ENCODE measurements around the gene UBE2H.

The UBE2H gene

GRCh38 chr7:129949292-129950133, 3.2 kb downstream of the UBE2H start (continued):
- TF ChIP-seq, protein P1, sequence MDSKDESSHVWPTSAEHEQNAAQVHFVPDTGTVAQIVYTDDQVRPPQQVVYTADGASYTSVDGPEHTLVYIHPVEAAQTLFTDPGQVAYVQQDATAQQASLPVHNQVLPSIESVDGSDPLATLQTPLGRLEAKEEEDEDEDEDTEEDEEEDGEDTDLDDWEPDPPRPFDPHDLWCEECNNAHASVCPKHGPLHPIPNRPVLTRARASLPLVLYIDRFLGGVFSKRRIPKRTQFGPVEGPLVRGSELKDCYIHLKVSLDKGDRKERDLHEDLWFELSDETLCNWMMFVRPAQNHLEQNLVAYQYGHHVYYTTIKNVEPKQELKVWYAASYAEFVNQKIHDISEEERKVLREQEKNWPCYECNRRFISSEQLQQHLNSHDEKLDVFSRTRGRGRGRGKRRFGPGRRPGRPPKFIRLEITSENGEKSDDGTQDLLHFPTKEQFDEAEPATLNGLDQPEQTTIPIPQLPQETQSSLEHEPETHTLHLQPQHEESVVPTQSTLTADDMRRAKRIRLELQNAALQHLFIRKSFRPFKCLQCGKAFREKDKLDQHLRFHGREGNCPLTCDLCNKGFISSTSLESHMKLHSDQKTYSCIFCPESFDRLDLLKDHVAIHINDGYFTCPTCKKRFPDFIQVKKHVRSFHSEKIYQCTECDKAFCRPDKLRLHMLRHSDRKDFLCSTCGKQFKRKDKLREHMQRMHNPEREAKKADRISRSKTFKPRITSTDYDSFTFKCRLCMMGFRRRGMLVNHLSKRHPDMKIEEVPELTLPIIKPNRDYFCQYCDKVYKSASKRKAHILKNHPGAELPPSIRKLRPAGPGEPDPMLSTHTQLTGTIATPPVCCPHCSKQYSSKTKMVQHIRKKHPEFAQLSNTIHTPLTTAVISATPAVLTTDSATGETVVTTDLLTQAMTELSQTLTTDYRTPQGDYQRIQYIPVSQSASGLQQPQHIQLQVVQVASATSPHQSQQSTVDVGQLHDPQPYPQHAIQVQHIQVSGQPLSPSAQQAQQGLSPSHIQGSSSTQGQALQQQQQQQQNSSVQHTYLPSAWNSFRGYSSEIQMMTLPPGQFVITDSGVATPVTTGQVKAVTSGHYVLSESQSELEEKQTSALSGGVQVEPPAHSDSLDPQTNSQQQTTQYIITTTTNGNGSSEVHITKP (tag by site-specific recombination; IDR thresholded peaks at IDR 0.05), result peak; percentile 75
- TF ChIP-seq ZEB2 (tag by site-specific recombination; IDR thresholded peaks at IDR 0.05) (peak; percentile 56; the same call in 1 of the 2 replicates), ZNF501 (tag by site-specific recombination; IDR thresholded peaks at IDR 0.05) (0 out of 2 replicates have a peak, but pooled peaks have one; percentile 44), ZNF157 (tag by site-specific recombination; IDR thresholded peaks at IDR 0.05) (no peak), BCL11A (tag by site-specific recombination; IDR thresholded peaks at IDR 0.05; ENCODE audit: low read depth) (0 out of 2 replicates have a peak, but pooled peaks have one; percentile 10), KLF8 (tag by site-specific recombination; IDR thresholded peaks at IDR 0.05) (peak; percentile 22; the same call in 1 of the 2 replicates), ZNF510 (tag by site-specific recombination; IDR thresholded peaks at IDR 0.05; ENCODE audit: insufficient replicate concordance) (no peak)
- TF ChIP-seq, protein P2, sequence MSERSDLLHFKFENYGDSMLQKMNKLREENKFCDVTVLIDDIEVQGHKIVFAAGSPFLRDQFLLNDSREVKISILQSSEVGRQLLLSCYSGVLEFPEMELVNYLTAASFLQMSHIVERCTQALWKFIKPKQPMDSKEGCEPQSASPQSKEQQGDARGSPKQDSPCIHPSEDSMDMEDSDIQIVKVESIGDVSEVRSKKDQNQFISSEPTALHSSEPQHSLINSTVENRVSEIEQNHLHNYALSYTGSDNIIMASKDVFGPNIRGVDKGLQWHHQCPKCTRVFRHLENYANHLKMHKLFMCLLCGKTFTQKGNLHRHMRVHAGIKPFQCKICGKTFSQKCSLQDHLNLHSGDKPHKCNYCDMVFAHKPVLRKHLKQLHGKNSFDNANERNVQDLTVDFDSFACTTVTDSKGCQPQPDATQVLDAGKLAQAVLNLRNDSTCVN (tag by site-specific recombination; optimal IDR thresholded peaks at IDR 0.05), result peak; percentile 5
- TF ChIP-seq, protein P3, sequence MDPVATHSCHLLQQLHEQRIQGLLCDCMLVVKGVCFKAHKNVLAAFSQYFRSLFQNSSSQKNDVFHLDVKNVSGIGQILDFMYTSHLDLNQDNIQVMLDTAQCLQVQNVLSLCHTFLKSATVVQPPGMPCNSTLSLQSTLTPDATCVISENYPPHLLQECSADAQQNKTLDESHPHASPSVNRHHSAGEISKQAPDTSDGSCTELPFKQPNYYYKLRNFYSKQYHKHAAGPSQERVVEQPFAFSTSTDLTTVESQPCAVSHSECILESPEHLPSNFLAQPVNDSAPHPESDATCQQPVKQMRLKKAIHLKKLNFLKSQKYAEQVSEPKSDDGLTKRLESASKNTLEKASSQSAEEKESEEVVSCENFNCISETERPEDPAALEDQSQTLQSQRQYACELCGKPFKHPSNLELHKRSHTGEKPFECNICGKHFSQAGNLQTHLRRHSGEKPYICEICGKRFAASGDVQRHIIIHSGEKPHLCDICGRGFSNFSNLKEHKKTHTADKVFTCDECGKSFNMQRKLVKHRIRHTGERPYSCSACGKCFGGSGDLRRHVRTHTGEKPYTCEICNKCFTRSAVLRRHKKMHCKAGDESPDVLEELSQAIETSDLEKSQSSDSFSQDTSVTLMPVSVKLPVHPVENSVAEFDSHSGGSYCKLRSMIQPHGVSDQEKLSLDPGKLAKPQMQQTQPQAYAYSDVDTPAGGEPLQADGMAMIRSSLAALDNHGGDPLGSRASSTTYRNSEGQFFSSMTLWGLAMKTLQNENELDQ (tag by site-specific recombination; IDR thresholded peaks at IDR 0.05; ENCODE audit: low read depth), result peak; percentile 62; the same call in 1 of the 2 replicates

- ChIA-PET POLR2A (interaction anchor here (0.6 to 1.9 kb wide), 10 partner anchors 9 to 1588 kb away, joined by 3 to 12 read pairs (median 4); no protein-coding TSS in a partner anchor), CTCF (interaction anchor here (0.7 to 3.7 kb wide), 4 partner anchors 14 to 119 kb away, joined by 3 to 27 read pairs (median 4); no protein-coding TSS in a partner anchor)
- Histone ChIP-seq H3K4me1 (ENCODE audit: control insufficient read depth, insufficient read depth, low read length) (peaks cover 3% of the 10 kb centered on the region; the same call in 1 of the 2 replicates), H3K27ac (ENCODE audit: extremely low read depth, low read depth, low read length) (peak overlapping the region; percentile 78), H3K36me3 (ENCODE audit: control insufficient read depth in 2 of 2, insufficient read depth in 1 of 2, low read length in 2 of 2) (no peaks in the 10 kb centered on the region; a peak in 1 of 3 replicates), H3K4me3 (ENCODE audit: low read depth, low read length) (peak overlapping the region; percentile 78), H3K9me3 (ENCODE audit: control insufficient read depth, insufficient read depth, low read depth, low read length) (no peaks in the 10 kb centered on the region)
- TF ChIP-seq ZNF292 (tag by site-specific recombination; IDR thresholded peaks at IDR 0.05; ENCODE audit: borderline replicate concordance, low read depth) (no peak), SCRT1 (tag by site-specific recombination; IDR thresholded peaks at IDR 0.05; ENCODE audit: borderline replicate concordance) (peak; percentile 97), ZNF266 (tag by site-specific recombination; IDR thresholded peaks at IDR 0.05; ENCODE audit: low read depth) (no peak), SCRT2 (tag by site-specific recombination; IDR thresholded peaks at IDR 0.05) (peak; percentile 99), ZNF140 (tag by site-specific recombination; IDR thresholded peaks at IDR 0.05) (no peak), GLI4 (tag by site-specific recombination; IDR thresholded peaks at IDR 0.05) (no peak), ZBTB20 (tag by site-specific recombination; IDR thresholded peaks at IDR 0.05) (peak; percentile 79), OSR2 (tag by site-specific recombination; IDR thresholded peaks at IDR 0.05) (peak; percentile 72), ZFP37 (tag by site-specific recombination; IDR thresholded peaks at IDR 0.05) (no peak), ZNF610 (tag by site-specific recombination; IDR thresholded peaks at IDR 0.05; ENCODE audit: borderline replicate concordance) (0 out of 2 replicates have a peak, but pooled peaks have one; percentile 36), TRIM28 (IDR thresholded peaks at IDR 0.05; ENCODE audit: borderline replicate concordance, low read length) (0 out of 2 replicates have a peak, but pooled peaks have one; percentile 48), TCF7L2 (IDR thresholded peaks at IDR 0.05; ENCODE audit: borderline replicate concordance, low read depth, low read length) (peak; percentile 93), ZNF785 (tag by site-specific recombination; IDR thresholded peaks at IDR 0.05) (no peak)
- TF ChIP-seq, protein P2 (tag by site-specific recombination; optimal IDR thresholded peaks at IDR 0.05), result peak; percentile 7
- TF ChIP-seq, protein P4, sequence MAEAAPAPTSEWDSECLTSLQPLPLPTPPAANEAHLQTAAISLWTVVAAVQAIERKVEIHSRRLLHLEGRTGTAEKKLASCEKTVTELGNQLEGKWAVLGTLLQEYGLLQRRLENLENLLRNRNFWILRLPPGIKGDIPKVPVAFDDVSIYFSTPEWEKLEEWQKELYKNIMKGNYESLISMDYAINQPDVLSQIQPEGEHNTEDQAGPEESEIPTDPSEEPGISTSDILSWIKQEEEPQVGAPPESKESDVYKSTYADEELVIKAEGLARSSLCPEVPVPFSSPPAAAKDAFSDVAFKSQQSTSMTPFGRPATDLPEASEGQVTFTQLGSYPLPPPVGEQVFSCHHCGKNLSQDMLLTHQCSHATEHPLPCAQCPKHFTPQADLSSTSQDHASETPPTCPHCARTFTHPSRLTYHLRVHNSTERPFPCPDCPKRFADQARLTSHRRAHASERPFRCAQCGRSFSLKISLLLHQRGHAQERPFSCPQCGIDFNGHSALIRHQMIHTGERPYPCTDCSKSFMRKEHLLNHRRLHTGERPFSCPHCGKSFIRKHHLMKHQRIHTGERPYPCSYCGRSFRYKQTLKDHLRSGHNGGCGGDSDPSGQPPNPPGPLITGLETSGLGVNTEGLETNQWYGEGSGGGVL (tag by site-specific recombination; IDR thresholded peaks at IDR 0.05), result peak; percentile 85
Measured at GRCh38 chr7:129948877-129949291, 3.9 kb downstream of the UBE2H start.

Measured in HEK293 (cell line).